NCI-H1436 treated with DMSO at 0.1 percent for 48 hours (cell line): ENCODE measurements around the gene ATL1.
"Not testable (repeated sequence)": the region's sequence is repeated elsewhere in the genome, so short reads cannot be mapped to it uniquely, and the experiment has no call there.

Experiments used
- DNase-seq: peaks from one replicate; lab custom pipeline; 2025; lab: John Stamatoyannopoulos, UW

Gene ATL1

GRCh38 chr14:50602035-50602434 is 42.1 kb downstream of the ATL1 start:
- no peak for DNase-seq

- no peak for DNase-seq
Measured at GRCh38 chr14:50603565-50603964, 43.6 kb downstream of the ATL1 start.

- DNase-seq, result no peak
Measured at GRCh38 chr14:50605766-50606165, 45.8 kb downstream of the ATL1 start.

GRCh38 chr14:50606468-50606867 is 46.5 kb downstream of the ATL1 start:
- DNase-seq, result no peak

GRCh38 chr14:50607181-50607580 is 47.2 kb downstream of the ATL1 start:
- no peak for DNase-seq

- no peak for DNase-seq
Measured at GRCh38 chr14:50607761-50608160, 47.8 kb downstream of the ATL1 start.

- DNase-seq, result no peak
Measured at GRCh38 chr14:50608302-50608851, 48.4 kb downstream of the ATL1 start.

- DNase-seq, result no peak
Measured at GRCh38 chr14:50610465-50610864, 50.5 kb downstream of the ATL1 start.

GRCh38 chr14:50612806-50613205 is 52.9 kb downstream of the ATL1 start:
- DNase-seq, result no peak

- DNase-seq, result no peak
Measured at GRCh38 chr14:50615056-50615455, 55.1 kb downstream of the ATL1 start.

GRCh38 chr14:50615552-50615951 is 55.6 kb downstream of the ATL1 start:
- no peak for DNase-seq

- no peak for DNase-seq
Measured at GRCh38 chr14:50616275-50616674, 56.3 kb downstream of the ATL1 start.

GRCh38 chr14:50619569-50620141 is 59.7 kb downstream of the ATL1 start:
- DNase-seq, result no peak

- no peak for DNase-seq
Measured at GRCh38 chr14:50620341-50620740, 60.4 kb downstream of the ATL1 start.

GRCh38 chr14:50622978-50623377 is 63.0 kb downstream of the ATL1 start:
- no peak for DNase-seq

GRCh38 chr14:50624447-50624846 is 64.5 kb downstream of the ATL1 start:
- DNase-seq, result no peak

GRCh38 chr14:50624947-50625346 is 65.0 kb downstream of the ATL1 start:
- not testable (repeated sequence) for DNase-seq

GRCh38 chr14:50631408-50631821 is 71.5 kb downstream of the ATL1 start:
- no peak for DNase-seq

GRCh38 chr14:50633954-50634353 is 74.0 kb downstream of the ATL1 start:
- no peak for DNase-seq

- DNase-seq, result no peak
Measured at GRCh38 chr14:50635141-50635540, 75.2 kb downstream of the ATL1 start.

GRCh38 chr14:50647282-50647681 is 87.3 kb downstream of the ATL1 start:
- DNase-seq, result no peak

GRCh38 chr14:50647753-50648152 is 87.8 kb downstream of the ATL1 start:
- no peak for DNase-seq

GRCh38 chr14:50649691-50650090 is 89.7 kb downstream of the ATL1 start:
- DNase-seq, result no peak

GRCh38 chr14:50656776-50657175 is 96.8 kb downstream of the ATL1 start:
- DNase-seq, result no peak
